H9 (cell line): Measurements from ENCODE around the gene SCNN1G. TPM values are rescaled to one million over a fixed set of nuclear protein-coding genes. Genes with fewer than 3 reads are reported as not detected.

Experiments
- DNase-seq: peaks from one replicate; pipeline ENCODE4 v3.0.0-alpha.2; 2017
- H2AFZ ChIP-seq: one replicate; pipeline ENCODE4 v1.6.1; 2013; ENCODE audit warnings: mild to moderate bottlenecking, low read length, control low read depth, moderate library complexity
- H2AK5ac ChIP-seq: 2 replicates; pipeline ENCODE4 v1.6.1; 2013; ENCODE audit warnings: low read length, control low read depth, mixed read lengths; ENCODE audit not compliant: insufficient read length
- H2BK120ac ChIP-seq: one replicate; pipeline ENCODE4 v1.6.1; 2013; ENCODE audit warnings: low read depth, mild to moderate bottlenecking, low read length, control low read depth, inconsistent platforms; ENCODE audit not compliant: poor library complexity, severe bottlenecking
- H2BK12ac ChIP-seq: 2 replicates; pipeline ENCODE4 v1.6.1; 2013; ENCODE audit warnings: low read length, control low read depth, mixed read lengths, low read depth; ENCODE audit not compliant: insufficient read length
- H2BK15ac ChIP-seq: 2 replicates; pipeline ENCODE4 v1.6.1; 2013; ENCODE audit warnings: low read depth, low read length, control low read depth
- H2BK20ac ChIP-seq: one replicate; pipeline ENCODE4 v1.6.1; 2013; ENCODE audit warnings: low read depth, mild to moderate bottlenecking, low read length, control low read depth, inconsistent platforms; ENCODE audit not compliant: poor library complexity, severe bottlenecking
- H2BK5ac ChIP-seq: 2 replicates; pipeline ENCODE4 v1.6.1; 2013; ENCODE audit warnings: low read length, control low read depth, mixed read lengths; ENCODE audit not compliant: insufficient read length
- H3K14ac ChIP-seq: 2 replicates; pipeline ENCODE4 v1.6.1; 2013; ENCODE audit warnings: low read length, control low read depth; ENCODE audit not compliant: insufficient read depth
- H3K18ac ChIP-seq: 2 replicates; pipeline ENCODE4 v1.6.1; 2013; ENCODE audit warnings: low read depth, mild to moderate bottlenecking, mixed read lengths, low read length, control low read depth; ENCODE audit not compliant: insufficient read length
- H3K23ac ChIP-seq: 2 replicates; pipeline ENCODE4 v1.6.1; 2013; ENCODE audit warnings: low read length, control low read depth, mixed read lengths, low read depth; ENCODE audit not compliant: insufficient read length
- H3K23me2 ChIP-seq: 2 replicates; pipeline ENCODE4 v1.6.1; 2013; ENCODE audit warnings: low read depth, mild to moderate bottlenecking, mixed read lengths, low read length, control low read depth; ENCODE audit not compliant: insufficient read length, poor library complexity, severe bottlenecking
- H3K27ac ChIP-seq: 2 replicates; pipeline ENCODE4 v1.5.1; 2013; ENCODE audit warnings: low read length, control low read depth, mixed read lengths, low read depth; ENCODE audit not compliant: insufficient read length
- H3K27me3 ChIP-seq: 2 replicates; pipeline ENCODE4 v1.6.1; 2013; ENCODE audit warnings: low read length, control low read depth, inconsistent platforms; ENCODE audit not compliant: insufficient read depth
- H3K4ac ChIP-seq: 2 replicates; pipeline ENCODE4 v1.6.1; 2013; ENCODE audit warnings: low read depth, mild to moderate bottlenecking, control low read depth, inconsistent platforms, low read length, moderate library complexity
- H3K4me1 ChIP-seq: 2 replicates; pipeline ENCODE4 v1.6.1; 2013; ENCODE audit warnings: low read length, control low read depth, inconsistent platforms; ENCODE audit not compliant: insufficient read depth
- H3K4me2 ChIP-seq: 2 replicates; pipeline ENCODE4 v1.6.1; 2013; ENCODE audit warnings: low read length, control low read depth, mixed read lengths; ENCODE audit not compliant: insufficient read length, insufficient read depth
- H3K56ac ChIP-seq: 2 replicates; pipeline ENCODE4 v1.6.1; 2013; ENCODE audit warnings: low read depth, mild to moderate bottlenecking, mixed read lengths, low read length, control low read depth; ENCODE audit not compliant: insufficient read length
- H3K79me1 ChIP-seq: 2 replicates; pipeline ENCODE4 v1.6.1; 2013; ENCODE audit warnings: low read depth, mild to moderate bottlenecking, moderate library complexity, low read length, control low read depth, inconsistent platforms; ENCODE audit not compliant: insufficient read depth, poor library complexity, severe bottlenecking
- H3K79me2 ChIP-seq: 2 replicates; pipeline ENCODE4 v1.6.1; 2013; ENCODE audit warnings: low read length, control low read depth, inconsistent platforms; ENCODE audit not compliant: insufficient read depth
- H3K9ac ChIP-seq: 2 replicates; pipeline ENCODE4 v1.6.1; 2013; ENCODE audit warnings: low read length, control low read depth, mixed read lengths; ENCODE audit not compliant: insufficient read length; ENCODE audit errors: extremely low read depth
- H3K9me3 ChIP-seq: one replicate; pipeline ENCODE4 v1.6.1; 2013; ENCODE audit warnings: low read depth, low read length, inconsistent platforms; ENCODE audit not compliant: control insufficient read depth
- H3T11ph ChIP-seq: one replicate; pipeline ENCODE4 v1.6.1; 2013; ENCODE audit warnings: mild to moderate bottlenecking, low read length, control low read depth, inconsistent platforms
- H4K20me1 ChIP-seq: one replicate; pipeline ENCODE4 v1.6.1; 2013; ENCODE audit not compliant: control insufficient read depth, insufficient read length, insufficient read depth
- H4K5ac ChIP-seq: 2 replicates; pipeline ENCODE4 v1.6.1; 2013; ENCODE audit warnings: low read depth, mild to moderate bottlenecking, mixed read lengths, low read length, control low read depth; ENCODE audit not compliant: insufficient read length
- H4K8ac ChIP-seq: replicated peaks from 2 replicates; pipeline ENCODE4 v1.6.1; 2013; ENCODE audit warnings: low read length, control low read depth, mixed read lengths, low read depth; ENCODE audit not compliant: insufficient read length
- H4K91ac ChIP-seq: 2 replicates; pipeline ENCODE4 v1.6.1; 2013; ENCODE audit warnings: low read depth, mild to moderate bottlenecking, moderate library complexity, mixed read lengths, low read length, control low read depth; ENCODE audit not compliant: insufficient read length
- H3K27ac Mint-ChIP-seq, 3 experiments: 2 replicates in 2 of 3; 3 replicates in 1 of 3; pipeline ENCODE4 v1.8.0; 2020 to 2021; ENCODE audit warnings: mixed read lengths in 3 of 3, mild to moderate bottlenecking in 1 of 3, moderate library complexity in 1 of 3
- H3K27me3 Mint-ChIP-seq: 2 replicates; pipeline ENCODE4 v1.8.0; 2021; ENCODE audit warnings: low read depth, mild to moderate bottlenecking, moderate library complexity, mixed read lengths
- H3K36me3 Mint-ChIP-seq, 3 experiments: 2 replicates in 2 of 3; 3 replicates in 1 of 3; pipeline ENCODE4 v1.8.0; 2020 to 2021; ENCODE audit warnings: low read depth in 3 of 3, mixed read lengths in 3 of 3; ENCODE audit not compliant: insufficient read depth in 1 of 3
- H3K4me1 Mint-ChIP-seq, 2 experiments: 2 replicates each; pipeline ENCODE4 v1.8.0; 2020; ENCODE audit warnings: mixed read lengths in 2 of 2
- H3K4me3 Mint-ChIP-seq, 2 experiments: 2 replicates in 1 of 2; 3 replicates in 1 of 2; pipeline ENCODE4 v1.8.0; 2020 to 2021; ENCODE audit warnings: mild to moderate bottlenecking in 2 of 2, mixed read lengths in 2 of 2, moderate library complexity in 1 of 2
- H3K9me3 Mint-ChIP-seq, 2 experiments: 2 replicates in 1 of 2; 3 replicates in 1 of 2; pipeline ENCODE4 v1.8.0; 2020; ENCODE audit warnings: mild to moderate bottlenecking in 2 of 2, mixed read lengths in 2 of 2, moderate library complexity in 1 of 2
- WGBS: extraction: QIAGEN DNeasy Blood & Tissue Kit; methylation state at CpG from one replicate; pipeline ENCODE4 v1.1.7; 2013; ENCODE audit warnings: missing lambda C conversion rate, low lambda C conversion rate, mixed read lengths; ENCODE audit not compliant: insufficient read length; ENCODE audit errors: extremely low coverage; 5-methylcytosine and 5-hydroxymethylcytosine counted together
- total RNA-seq: library from RNA; stranded (reverse); gene quantifications from 2 replicates; pipeline ENCODE4 v1.2.1, GENCODE V29; 2021
- TF ChIP-seq, protein P1 (sequence below): fragments of 200-600 bp; sonication (generic); conservative IDR thresholded peaks from 3 replicates; pipeline ENCODE4 v1.8.0; 2021; ENCODE audit warnings: antibody characterized with exemption, mild to moderate bottlenecking

The SCNN1G gene
- total RNA-seq, 1 experiment from 2014 or later, result 0.74 TPM

DNA sequence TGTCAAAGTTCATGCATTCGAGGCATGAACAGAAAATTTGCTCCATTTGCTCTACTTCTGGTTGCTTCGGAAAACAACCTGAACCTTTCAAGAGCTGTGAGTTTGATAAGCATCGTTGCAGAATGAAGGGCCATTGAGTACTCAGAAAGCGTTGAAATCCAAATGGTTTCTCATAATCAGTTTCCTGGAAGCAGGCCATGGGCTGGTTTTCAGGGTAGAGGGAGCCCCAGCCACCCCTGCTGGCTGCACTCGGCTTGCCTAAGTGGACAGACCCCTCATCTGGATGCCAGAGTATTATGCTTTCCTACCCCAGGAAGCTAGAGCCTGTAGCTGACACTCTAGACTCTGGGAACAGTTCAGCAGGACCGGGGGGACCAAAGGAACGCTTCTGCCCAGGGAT, 24.4 kb downstream of the SCNN1G start:
- Mint-ChIP-seq H3K36me3 (0 out of 7 replicates have a peak, but pooled peaks cover 0 to 3% (median 0%) of the 10 kb centered on the region in 3 experiments), H3K4me3 (no peak overlapping the region), H3K4me1 (peaks cover 47 to 50% of the 10 kb centered on the region in 2 experiments), H3K27ac (no peak overlapping the region; a peak in 1 of 7 replicates), H3K27me3 (peaks cover 2% of the 10 kb centered on the region), H3K9me3 (no peaks in the 10 kb centered on the region; a peak in 2 of 5 replicates)
- H4K91ac ChIP-seq, result no peak overlapping the region
- H2BK5ac ChIP-seq, result no peak overlapping the region
- no peak overlapping the region for H2BK20ac ChIP-seq
- H4K8ac ChIP-seq, result no peak overlapping the region
- H3K18ac ChIP-seq, result no peak overlapping the region
- no peaks in the 10 kb centered on the region for H3K79me1 ChIP-seq
- no peak overlapping the region for H3K4ac ChIP-seq
- no peak overlapping the region for H2AFZ ChIP-seq
- no peak for DNase-seq
- no peaks in the 10 kb centered on the region for H3K79me2 ChIP-seq
- H3K56ac ChIP-seq, result no peak overlapping the region
- no peak overlapping the region for H2BK12ac ChIP-seq
- no peak overlapping the region for H4K5ac ChIP-seq
- H4K20me1 ChIP-seq, result no peaks in the 10 kb centered on the region
- no peak overlapping the region for H2AK5ac ChIP-seq
- no peaks in the 10 kb centered on the region for H3K4me1 ChIP-seq
- H3K27me3 ChIP-seq, result no peaks in the 10 kb centered on the region
- no peak overlapping the region for H3K4me2 ChIP-seq
- TF ChIP-seq, protein P1, sequence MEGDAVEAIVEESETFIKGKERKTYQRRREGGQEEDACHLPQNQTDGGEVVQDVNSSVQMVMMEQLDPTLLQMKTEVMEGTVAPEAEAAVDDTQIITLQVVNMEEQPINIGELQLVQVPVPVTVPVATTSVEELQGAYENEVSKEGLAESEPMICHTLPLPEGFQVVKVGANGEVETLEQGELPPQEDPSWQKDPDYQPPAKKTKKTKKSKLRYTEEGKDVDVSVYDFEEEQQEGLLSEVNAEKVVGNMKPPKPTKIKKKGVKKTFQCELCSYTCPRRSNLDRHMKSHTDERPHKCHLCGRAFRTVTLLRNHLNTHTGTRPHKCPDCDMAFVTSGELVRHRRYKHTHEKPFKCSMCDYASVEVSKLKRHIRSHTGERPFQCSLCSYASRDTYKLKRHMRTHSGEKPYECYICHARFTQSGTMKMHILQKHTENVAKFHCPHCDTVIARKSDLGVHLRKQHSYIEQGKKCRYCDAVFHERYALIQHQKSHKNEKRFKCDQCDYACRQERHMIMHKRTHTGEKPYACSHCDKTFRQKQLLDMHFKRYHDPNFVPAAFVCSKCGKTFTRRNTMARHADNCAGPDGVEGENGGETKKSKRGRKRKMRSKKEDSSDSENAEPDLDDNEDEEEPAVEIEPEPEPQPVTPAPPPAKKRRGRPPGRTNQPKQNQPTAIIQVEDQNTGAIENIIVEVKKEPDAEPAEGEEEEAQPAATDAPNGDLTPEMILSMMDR, result no peak
- H2BK120ac ChIP-seq, result no peak overlapping the region
- no peak overlapping the region for H3T11ph ChIP-seq
- H3K9ac ChIP-seq, result no peak overlapping the region
- H3K14ac ChIP-seq, result no peak overlapping the region
- H3K23ac ChIP-seq, result no peak overlapping the region
- H3K9me3 ChIP-seq, result no peaks in the 10 kb centered on the region
- no peaks in the 10 kb centered on the region for H3K23me2 ChIP-seq
- no peak overlapping the region for H3K27ac ChIP-seq
- WGBS, result no CpG with 5 or more reads among the region's 7 CpGs
- H2BK15ac ChIP-seq, result no peak overlapping the region
